SIG-M5 (cell line): Measurements from ENCODE around the gene STK33.

Source experiments
- DNase-seq: peaks from one replicate; lab custom pipeline; 2025; lab: John Stamatoyannopoulos, UW

STK33 gene

DNA sequence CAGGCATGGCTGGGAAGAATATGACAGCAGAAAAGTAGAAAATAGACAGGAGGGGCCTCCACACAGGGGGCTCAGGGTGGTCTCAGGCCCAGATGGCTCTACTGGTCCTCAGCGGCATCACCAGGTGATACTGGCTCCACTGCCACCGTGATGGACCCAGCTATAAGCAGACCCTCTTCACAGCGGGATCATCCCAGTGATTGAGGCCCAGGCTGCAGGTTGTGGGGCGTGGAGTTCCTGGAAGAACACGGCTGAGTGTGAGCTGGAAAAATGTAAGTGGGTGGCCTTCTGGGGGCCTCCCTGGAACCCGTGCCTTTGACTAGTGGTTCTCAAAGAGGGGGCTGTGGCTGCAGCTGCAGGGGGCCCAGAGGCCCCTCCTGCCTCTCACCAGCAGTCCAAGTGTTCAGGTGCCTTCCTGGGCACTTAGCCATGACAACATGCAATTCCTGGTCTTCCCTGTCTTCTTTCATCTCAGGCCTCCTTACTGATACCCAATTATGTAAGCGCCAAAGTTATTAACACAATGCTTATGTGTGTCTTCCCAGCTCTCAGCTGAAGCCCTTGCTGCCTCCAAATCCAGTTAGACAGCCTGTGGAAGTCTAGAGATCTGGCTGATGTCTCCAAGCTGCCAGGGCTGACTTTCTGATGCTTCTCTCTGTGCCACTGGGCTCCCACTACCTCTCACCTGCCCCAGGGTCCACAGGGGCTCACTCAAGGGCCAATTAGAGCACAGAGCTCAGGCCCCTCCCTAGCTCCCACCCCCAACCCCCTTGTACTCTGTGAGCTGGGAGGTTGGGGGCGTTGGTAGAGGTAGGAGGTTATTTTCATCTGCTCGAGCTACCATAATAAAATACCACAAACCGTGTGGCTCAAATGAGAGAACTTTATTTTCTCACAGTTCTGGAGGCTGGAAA, 220.3 kb downstream of the STK33 start:
- no peak for DNase-seq

DNA sequence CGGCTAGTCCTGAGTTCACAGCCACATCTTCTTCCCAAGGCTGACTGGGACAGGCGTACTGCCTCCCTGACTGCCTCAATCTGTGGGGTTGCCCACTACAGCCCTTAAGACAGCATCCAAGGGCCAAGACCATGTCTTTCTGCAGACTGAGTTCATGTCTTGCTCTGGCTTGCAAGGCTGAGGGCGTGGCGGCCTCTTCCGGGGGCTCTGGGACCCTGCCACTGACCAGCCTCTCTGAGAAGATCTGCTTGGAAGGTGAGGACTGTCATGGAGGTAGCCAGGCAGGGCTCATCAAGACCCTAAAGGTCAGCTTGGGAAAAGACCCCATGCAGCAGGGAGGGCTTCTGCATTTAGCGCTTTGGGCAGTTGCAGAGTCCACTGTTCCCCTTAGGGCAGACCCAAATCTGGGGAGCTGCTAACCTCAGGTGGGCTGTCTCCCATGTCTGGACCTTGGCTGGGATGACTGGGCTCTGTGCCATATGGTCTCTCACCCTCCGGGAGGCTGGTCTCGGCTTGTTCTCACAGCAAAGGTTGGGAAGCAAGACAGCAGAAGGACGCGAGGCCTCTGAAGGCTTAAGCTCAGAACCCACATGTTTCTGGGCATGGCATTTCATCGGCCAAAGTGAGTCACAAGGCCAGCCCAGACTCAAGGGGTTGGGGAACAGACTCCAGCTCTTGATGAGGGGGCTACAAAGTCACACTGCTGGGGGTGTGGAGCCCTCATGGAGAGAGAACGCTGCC, 221.2 kb downstream of the STK33 start:
- no peak for DNase-seq

DNA sequence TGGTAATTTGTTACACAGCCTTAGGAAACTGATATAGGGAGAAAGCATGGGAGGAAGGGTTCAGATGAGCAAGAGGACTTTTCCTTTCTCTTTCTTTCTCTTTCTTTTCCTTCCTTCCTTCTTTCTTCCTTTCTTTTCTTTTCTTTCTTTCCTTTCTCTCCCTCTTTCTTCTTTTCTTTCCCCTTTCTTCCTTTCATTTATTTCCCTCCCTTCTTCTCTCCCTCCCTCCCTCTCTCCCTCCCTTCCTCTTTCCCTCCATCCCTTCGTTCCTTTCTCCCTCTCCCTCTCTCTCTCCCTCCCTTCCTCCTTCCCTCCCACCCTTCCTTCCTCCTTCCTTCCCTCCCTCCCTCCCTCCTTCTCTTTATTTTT, 222.5 kb downstream of the STK33 start:
- DNase-seq = no peak

DNA sequence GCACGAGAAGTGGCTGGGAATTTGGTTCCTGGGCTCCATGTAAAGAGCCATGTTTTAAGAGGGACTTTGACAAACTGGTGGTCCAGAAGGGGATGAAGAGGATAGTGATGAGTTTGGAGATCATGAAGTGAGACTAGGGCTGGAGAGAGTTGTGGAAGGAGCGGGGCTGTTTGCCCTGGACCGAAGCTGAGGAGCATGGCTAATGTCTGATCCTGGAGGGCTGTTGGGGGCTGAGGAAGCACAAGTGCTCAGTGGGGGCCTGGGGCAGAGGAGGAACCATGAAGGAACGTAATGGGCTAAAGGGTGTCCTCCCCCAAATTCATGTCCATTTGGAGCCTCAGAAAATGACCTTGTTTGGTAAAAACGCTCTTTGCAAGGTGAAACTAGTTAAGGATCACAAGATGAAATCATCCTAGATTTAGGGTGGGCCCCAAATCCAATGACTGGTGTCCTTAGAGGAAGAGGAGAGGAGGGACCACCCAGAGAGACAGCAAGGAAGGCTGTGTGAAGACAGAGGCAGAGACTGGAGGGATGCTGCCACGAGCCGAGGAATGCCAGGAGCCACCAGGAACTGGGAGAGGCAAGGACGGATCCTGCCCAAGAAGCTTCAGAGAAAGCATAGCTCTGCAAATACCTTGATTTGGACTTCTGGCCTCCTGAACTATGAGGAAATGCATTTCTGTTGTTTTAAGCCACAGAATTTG, 223.1 kb downstream of the STK33 start:
- DNase-seq = no peak

DNA sequence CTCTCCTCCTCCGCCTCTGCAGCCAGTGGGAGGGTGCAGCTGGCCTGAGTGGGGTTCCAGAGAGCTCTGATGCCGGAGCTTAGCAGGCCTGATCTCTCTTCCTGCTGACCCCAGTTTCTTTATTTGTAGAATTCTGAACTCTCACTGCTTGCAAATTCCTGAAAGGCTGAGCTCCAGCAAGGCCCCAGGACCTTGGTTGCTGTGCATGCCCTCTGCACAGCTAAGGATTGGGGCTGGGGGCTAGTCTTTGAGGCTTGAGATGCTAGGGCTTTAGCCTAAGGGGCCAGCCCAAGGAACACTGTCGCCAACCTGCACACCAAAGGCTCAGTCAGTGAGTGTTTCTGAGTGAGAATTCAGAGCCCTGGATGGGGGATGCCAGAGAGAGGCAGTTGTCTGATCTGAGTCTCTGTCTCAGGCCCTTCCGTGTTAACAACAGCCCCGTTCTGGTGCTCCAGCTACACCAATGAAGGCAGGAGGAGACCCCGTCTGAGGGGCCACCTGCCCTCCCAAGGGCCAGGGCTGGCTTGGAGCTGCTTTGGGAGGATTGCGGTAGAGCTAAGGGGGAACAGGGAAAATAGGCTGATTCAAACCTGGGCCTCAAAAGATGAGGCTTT, 224.3 kb downstream of the STK33 start:
- DNase-seq = no peak

DNA sequence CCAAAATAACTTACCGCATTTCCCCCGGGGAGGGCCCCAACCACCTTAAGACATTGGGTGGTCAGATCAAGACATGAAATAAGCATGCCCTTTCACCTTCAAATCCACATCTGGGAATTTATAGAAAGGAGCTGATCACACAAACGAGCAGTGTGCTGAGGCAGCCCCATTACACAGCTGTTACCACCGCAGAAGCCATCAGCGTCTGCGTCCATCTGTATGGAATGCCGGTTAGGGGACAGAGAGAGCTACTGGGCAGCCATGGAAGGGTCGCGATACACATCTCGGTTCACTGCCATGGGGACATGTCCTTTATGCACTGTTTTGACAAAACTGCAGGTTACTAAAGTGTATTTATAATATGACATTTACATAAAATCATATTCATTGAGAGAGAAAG, 225.3 kb downstream of the STK33 start:
- no peak for DNase-seq

DNA sequence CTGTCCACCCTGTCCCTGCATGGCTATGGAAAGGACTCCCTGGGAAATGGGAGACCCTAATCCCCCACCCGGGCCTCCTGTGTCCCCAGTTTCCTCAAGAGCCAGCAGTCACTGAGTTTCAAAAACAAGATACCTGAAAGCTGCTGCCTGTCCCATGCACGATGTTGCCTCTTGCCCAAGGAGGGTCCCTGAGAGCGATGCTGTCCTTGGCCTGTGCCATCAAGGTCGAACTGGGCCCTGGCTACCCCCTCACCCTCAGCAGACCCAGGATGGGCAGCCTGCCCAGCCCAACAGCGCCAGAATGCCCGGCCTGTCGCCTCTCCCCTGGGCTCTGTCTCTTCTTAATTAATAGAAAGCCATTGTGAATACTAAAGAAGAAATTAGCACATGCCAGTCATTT, 225.8 kb downstream of the STK33 start:
- DNase-seq = no peak

DNA sequence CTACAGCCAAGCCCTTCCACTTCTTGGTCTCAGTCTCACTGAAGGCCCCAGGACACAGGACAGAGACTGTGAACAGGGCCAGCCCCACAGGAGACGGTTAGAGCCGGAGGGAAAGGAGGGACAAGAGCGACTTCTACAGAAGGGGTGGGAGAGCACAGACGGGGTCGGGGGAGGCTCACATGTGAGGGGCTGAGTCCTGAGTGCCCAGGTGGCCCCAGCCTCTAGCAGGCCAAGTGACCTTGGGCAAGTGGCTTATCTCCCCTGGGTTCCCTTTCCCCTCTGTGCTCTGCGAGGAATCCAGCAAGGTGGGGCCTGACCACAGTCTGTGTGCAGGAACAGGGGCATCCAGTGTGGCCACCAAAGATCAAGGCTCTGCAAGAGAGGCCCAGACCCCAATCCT, 227.7 kb downstream of the STK33 start:
- DNase-seq = no peak

DNA sequence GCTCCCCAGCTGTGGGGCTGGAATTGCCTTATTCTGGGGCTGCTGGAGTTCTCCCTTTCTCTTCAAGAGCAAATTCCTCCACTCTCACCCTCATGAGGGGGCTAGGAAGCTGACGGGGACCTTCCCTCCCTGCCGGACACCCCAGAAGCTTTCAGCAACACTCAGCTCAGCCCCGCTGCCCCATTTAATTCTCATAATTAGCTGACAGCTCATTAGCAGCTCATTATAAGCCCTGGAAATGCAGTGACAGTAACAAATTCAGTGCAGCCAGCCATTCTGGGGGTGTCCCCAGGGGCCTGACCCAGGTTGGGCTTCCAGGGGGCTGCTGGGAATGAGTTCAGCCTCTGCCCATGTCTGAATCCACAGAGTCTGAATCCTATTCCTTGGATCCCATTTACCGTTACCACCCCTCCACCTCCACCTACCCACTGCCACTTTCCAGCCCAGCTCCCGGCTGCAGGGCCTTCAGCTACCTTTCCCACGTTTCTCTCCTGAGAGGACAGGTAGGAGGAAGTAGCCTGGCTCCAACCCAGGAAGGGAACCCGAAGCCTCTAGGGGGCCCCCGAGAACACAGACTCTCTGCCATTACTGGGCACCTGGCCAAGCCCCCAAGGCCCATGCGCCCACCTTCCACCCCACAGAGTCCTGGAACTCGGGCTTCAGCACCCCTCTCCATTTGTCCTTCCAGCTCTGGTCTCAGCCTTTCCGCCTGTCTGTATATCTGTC, 228.6 kb downstream of the STK33 start:
- no peak for DNase-seq

DNA sequence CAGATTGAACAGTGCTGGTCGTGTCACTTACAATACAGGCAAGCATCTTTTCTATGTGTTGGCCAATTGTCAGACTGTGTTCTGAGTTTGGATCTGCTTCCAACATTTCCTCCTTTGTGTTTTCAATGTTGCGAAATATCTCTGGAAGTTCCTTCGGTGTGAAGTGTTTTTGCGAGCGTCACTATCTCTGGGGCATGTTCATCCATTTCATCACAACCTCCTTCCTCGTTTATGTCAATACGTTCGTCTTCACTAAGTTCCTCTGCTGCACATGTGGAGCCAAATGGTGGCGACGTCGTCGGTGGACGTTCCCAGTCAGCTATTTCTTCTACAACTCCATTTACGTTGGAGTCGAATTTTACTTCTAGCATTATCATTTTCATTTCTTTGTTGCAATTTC, 230.1 kb downstream of the STK33 start:
- DNase-seq = no peak

DNA sequence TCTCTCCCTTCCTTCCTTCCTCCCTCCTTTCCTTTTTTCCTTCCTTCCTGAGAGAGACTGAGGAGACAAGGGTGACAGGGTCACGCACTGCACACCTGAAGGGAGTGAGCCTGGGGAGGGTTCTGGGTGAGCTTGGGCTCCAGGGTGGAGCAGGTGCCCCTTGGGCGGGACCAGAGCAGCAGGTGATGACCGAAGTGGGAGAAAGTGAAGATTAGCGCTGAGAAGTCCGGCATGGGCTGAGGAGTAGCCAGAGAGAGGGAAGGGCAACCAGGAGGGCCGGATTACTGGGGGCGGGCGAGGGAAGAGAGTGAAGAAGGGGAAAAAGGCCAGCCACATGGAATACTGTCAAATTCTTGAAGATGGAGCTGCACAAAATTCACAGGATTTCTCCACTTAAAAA, 231.1 kb downstream of the STK33 start:
- DNase-seq = no peak

DNA sequence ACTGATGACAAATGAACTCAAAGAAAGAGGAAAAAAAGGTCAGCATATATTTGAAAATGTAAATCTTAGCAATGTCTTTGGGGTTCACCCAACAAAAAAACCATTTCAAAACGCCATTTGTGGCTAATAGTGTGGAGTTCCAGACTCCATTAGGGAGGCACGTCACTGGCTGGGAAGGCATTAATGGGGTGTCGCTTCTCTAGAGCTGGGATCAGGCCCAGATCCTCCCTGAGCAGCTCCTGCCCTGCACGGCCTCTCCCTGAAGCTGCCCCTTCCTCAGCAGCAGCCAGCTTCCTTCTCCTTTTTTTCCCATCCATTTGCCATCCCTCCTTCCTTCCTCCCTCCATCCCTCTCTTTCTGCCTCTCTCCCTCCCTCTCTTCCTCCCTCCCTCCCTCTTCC, 231.5 kb downstream of the STK33 start:
- no peak for DNase-seq

DNA sequence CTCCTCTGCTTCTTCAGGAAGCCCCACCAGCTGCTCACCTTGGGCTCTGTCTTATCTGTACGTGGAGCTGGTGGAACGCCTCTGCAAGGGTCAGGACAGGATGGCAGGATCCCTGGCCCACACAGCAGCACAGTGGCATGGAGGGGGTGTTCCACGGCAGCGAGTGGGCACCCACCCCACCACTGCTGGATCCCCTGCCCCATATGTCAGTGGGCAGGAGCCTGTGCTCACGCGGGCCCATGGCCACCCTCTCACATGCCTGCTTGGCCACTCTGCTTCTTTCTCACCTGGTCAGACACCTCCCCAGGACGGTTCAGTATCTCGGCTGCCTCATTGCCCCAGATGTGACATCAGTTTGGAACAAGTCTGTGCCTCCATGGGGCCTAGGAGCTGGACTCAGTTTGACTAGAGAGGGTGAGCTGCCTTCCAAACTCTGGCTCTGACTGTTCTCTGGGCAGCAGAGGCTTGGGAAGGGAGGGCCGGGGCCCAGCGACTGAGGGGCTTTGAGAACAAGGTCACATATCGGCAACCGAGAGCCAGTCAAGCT, 232.3 kb downstream of the STK33 start:
- DNase-seq = no peak

DNA sequence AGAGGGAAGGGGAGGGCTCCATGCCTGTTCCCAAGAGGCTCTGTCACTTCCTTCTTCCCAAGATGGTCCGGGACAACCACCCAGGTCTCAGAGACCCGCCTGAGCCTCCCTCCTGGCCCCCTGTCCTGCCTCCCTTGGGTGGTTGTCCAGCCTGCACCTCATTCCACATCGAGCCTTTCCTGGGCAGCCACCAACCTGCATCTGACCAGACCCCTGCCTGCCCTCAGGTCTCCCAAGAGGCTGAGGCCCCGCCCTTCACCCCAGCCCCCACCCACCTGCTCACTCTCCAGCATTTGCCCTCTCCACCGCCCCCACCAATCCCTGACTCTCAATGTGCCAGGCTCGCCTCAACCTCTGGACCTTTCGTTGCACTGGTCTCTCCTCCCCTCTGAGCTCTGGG, 232.8 kb downstream of the STK33 start:
- no peak for DNase-seq

DNA sequence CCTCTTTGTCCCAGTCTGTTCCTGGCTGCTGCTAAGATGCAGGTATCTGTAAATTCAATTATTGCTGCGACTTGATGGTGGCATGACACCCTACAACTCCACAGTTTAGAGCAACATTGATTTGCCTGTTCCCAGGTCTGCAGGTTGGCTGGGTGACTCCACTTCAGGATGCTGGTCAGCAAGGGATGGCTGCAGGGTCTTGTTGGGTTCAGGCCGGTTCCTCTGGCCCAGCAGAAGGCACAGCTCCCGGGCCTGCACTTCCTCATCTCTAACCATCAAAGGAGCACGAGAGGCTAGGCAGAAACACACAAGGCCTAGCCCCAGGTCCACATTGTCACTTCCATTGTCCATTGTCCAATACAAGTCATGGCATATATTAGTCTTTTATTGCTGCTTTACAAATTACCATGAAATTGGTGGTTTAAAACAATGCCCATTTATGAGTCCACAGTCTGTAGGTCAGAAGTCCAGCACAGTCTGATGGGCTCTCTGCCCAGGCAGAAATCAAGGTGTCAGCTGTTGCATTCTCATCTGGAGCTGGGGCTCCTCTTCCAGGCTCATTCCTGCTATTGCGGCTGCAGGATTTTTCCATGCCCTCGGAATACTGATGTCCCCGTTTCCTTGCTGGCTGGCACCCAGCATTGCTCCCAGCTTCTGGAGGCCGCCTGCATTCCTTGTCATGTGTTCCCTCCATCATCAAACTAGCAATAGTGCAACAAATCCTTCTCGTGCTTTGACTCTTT, 233.8 kb downstream of the STK33 start:
- no peak for DNase-seq

DNA sequence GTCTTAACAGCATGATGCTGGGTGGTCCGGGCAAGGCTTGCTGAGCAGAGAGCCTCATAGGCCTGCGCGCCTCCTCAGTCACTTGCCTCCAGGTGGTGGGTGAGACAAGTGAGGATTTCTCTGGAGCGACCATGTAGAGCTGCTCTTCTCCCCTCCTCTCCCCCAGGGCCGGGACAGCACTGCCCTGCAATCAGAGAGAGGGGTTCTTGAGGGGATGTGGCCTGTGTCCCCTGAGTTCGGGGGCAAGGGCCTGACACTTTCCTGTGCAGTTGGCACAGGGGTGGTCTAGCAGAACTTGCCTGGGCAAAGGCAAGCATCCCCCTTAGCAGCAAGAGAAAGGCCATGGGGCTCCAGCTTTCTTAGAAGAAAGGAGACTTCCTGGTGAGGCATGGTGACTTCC, 234.5 kb downstream of the STK33 start:
- DNase-seq = no peak

DNA sequence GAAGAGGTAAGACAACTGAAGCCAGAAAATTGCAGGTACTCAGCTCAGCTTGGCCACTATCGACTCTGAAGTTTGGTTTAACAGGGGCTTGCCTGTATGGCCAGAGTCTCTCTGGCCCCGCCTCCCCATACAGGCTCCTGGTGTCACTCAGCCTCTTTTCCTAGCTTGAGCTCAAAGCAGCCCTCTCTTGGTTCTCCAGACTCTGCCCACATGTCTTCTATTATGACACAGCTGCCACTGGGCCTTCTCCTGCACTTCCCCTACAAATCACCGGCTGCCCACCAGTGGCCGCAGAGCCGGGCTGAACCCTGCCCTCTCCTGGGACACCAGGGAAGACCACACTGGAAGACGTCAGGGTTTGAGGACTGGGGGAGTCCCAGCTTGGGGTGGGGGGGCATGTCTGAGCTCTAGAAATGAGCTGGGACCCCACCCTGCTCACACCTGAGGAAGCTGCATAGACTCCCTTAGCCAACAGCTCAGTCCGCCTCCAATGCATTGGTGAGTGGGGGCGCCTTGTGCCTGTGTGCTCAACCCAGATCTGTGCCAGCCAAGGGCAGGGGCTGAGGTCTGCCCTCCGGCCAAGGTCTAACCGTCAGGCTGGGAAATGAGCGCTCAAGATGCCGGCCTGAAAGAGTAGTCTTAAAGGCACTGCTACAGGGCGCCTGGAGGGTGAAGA, 236.0 kb downstream of the STK33 start:
- DNase-seq = no peak

DNA sequence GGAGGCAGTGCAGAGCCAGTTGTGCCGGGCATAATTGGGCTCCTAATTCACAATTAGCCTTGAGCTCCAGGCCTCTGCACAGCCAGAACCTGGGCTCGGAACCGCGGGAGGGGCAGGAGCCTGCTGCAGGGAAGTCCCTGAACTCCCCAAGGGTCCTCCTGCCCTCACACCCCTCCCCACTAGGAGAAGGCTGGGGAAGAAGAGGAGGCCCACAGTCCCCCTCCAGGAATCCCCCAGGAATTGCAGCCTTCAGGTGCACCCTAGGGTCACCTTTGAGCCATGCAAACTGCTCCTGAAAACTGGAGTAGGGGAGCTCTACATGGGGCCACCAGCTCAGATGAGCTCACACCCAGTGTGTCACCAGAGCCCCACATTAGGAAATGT, 236.5 kb downstream of the STK33 start:
- DNase-seq = no peak

DNA sequence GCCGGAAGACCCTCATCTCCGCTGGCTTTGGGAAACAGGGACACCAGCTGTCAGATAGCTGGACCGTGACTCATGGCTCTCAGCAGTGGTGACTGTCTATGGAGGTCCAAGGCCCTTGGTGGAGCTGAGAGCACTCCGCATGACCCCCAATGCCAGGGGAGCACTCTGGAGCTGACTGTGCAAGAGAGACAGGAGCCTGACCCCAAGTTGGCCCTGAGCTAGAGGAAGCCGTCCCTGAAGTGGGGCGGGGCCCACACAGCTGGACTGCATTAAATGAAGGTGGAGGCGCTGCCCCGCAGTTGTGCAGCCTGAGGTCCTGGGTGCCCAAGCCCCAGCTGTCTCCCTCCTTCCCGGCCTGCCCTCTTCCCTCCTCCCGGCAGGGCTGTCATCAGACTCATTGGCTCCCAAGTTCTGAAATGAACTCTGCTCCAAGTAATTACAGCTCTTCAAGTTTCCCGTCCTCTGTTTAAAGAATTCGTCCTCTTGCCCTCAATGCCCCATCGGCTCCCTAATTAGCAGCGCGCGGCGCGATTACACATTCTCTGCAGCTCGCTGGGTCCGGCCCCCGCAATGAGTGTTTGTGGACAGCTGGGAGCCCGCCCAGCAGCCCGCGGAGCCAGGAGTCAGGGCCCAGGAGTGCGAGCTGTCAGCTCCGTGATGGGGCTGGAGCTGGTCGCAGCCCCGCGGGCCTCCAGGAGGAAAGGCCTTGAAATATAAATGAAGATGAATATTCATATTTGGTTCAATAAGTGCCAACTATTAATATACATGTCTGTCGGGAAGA, 237.1 kb downstream of the STK33 start:
- no peak for DNase-seq
